ENCODE results near the gene RPTN. TPM values are rescaled to one million over a fixed set of nuclear protein-coding genes. Genes with fewer than 3 reads are reported as not detected.
"Not testable (repeated sequence)": the region's sequence is repeated elsewhere in the genome, so short reads cannot be mapped to it uniquely, and the experiment has no call there.

The RPTN gene
- total RNA-seq, 1 donor from 2014 or later = not detected

- no peak for DNase-seq (ENCODE audit: low spot score in 2 of 2)
- no peak for FAIRE-seq
Measured at GRCh38 chr1:152165286-152166077, 6.5 kb upstream of the RPTN start.

- DNase-seq (ENCODE audit: low spot score in 2 of 2) (no peak), FAIRE-seq (no peak)
Measured at GRCh38 chr1:152164517-152165136, 5.6 kb upstream of the RPTN start.

- FAIRE-seq = no peak
Measured at GRCh38 chr1:152162792-152163463, 3.9 kb upstream of the RPTN start.

GRCh38 chr1:152160576-152160975 lies 1.5 kb upstream of the RPTN start:
- FAIRE-seq (no peak), DNase-seq (ENCODE audit: low spot score in 2 of 2) (no peak)

More at GRCh38 chr1:152162792-152163463, 3.9 kb upstream of the RPTN start:
- no peak for DNase-seq (ENCODE audit: low spot score in 2 of 2)

GRCh38 chr1:152153996-152154395 lies 5.0 kb downstream of the RPTN start:
- FAIRE-seq (no peak), DNase-seq (ENCODE audit: low spot score in 2 of 2) (no peak)

- no peak for DNase-seq (ENCODE audit: low spot score in 2 of 2)
- no peak for FAIRE-seq
Measured at GRCh38 chr1:152151646-152152045, 7.4 kb downstream of the RPTN start.

GRCh38 chr1:152148981-152149380 lies 10.0 kb downstream of the RPTN start:
- FAIRE-seq = no peak
- no peak for DNase-seq (ENCODE audit: low spot score in 2 of 2)

- FAIRE-seq (no peak), DNase-seq (ENCODE audit: low spot score in 2 of 2) (no peak)
Measured at GRCh38 chr1:152148051-152148450, 11.0 kb downstream of the RPTN start.

- DNase-seq (ENCODE audit: low spot score in 2 of 2) (no peak), FAIRE-seq (no peak)
Measured at GRCh38 chr1:152145769-152146168, 13.3 kb downstream of the RPTN start.

- not testable (repeated sequence) for DNase-seq (ENCODE audit: low spot score in 2 of 2); FAIRE-seq
Measured at GRCh38 chr1:152144674-152145183, 14.3 kb downstream of the RPTN start.

GRCh38 chr1:152143150-152143887 lies 15.7 kb downstream of the RPTN start:
- DNase-seq (ENCODE audit: low spot score in 2 of 2) (no peak), FAIRE-seq (no peak)

GRCh38 chr1:152141971-152142584 lies 16.9 kb downstream of the RPTN start:
- FAIRE-seq (no peak), DNase-seq (ENCODE audit: low spot score in 2 of 2) (peak; percentile 13 to 24)

GRCh38 chr1:152137215-152137614 lies 21.8 kb downstream of the RPTN start:
- no peak for FAIRE-seq
- DNase-seq (ENCODE audit: low spot score in 2 of 2) = no peak

- no peak for FAIRE-seq
- DNase-seq (ENCODE audit: low spot score in 2 of 2) = no peak
Measured at GRCh38 chr1:152130186-152130585, 28.8 kb downstream of the RPTN start.

GRCh38 chr1:152127673-152128072 lies 31.4 kb downstream of the RPTN start:
- FAIRE-seq (no peak), DNase-seq (ENCODE audit: low spot score in 2 of 2) (no peak)

GRCh38 chr1:152125834-152126443 lies 33.1 kb downstream of the RPTN start:
- DNase-seq (ENCODE audit: low spot score in 2 of 2) (no peak), FAIRE-seq (no peak)

GRCh38 chr1:152118915-152119314 lies 40.1 kb downstream of the RPTN start:
- FAIRE-seq = no peak
- DNase-seq (ENCODE audit: low spot score in 2 of 2) = no peak

GRCh38 chr1:152115344-152115743 lies 43.7 kb downstream of the RPTN start, which contains the start of gene TCHH:
Gene TCHH, minus strand, starts transcription at chr1:152115444. Its CDS starts 1,364 bp downstream, at chr1:152114080.
- DNase-seq (ENCODE audit: low spot score in 2 of 2) (no peak), FAIRE-seq (no peak)

GRCh38 chr1:152112885-152113432 lies 46.1 kb downstream of the RPTN start:
- DNase-seq (ENCODE audit: low spot score in 2 of 2) (no peak), FAIRE-seq (no peak)

Data from frontal cortex (tissue), 4 donors.